HEK293 (cell line): ENCODE results near the gene C19orf12.

ENCODE experiments used
- CTCF ChIA-PET: fragments of 350-600 bp; formaldehyde crosslinking; extraction: SDS; loops from one replicate; lab custom pipeline; 2021; ENCODE audit warnings: antibody characterized with exemption; lab: Yijun Ruan, JAX
- POLR2A ChIA-PET: fragments of 300-600 bp; formaldehyde crosslinking; extraction: SDS; loops from one replicate; lab custom pipeline; 2020; ENCODE audit warnings: antibody characterized with exemption, inconsistent platforms; lab: Yijun Ruan, JAX
- H3K27ac ChIP-seq: fragments of 200-500 bp; sonication (Bioruptor generic); 2 replicates; pipeline ENCODE4 v1.5.1; 2014; ENCODE audit warnings: low read depth, low read length, control low read depth, inconsistent platforms; ENCODE audit errors: extremely low read depth
- H3K36me3 ChIP-seq, 2 experiments: fragments of 200-500 bp in 1 of 2; sonication (Bioruptor generic) in 1 of 2; 1 replicate in 1 of 2; 2 replicates in 1 of 2; pipeline ENCODE4 v1.5.1; 2014 to 2017; ENCODE audit warnings: inconsistent platforms in 2 of 2, low read length in 2 of 2; ENCODE audit not compliant: control insufficient read depth in 2 of 2, insufficient read depth in 1 of 2
- H3K4me1 ChIP-seq: fragments of 200-500 bp; sonication (Bioruptor generic); 2 replicates; pipeline ENCODE4 v1.5.1; 2014; ENCODE audit warnings: mild to moderate bottlenecking, low read length, inconsistent platforms; ENCODE audit not compliant: control insufficient read depth, insufficient read depth
- H3K4me3 ChIP-seq: 2 replicates; pipeline ENCODE4 v1.5.1; 2011; ENCODE audit warnings: low read depth, mild to moderate bottlenecking, control low read depth, low read length, moderate library complexity
- H3K9me3 ChIP-seq: fragments of 200-500 bp; sonication (Bioruptor generic); 2 replicates; pipeline ENCODE4 v1.5.1; 2014; ENCODE audit warnings: low read depth, low read length, inconsistent platforms; ENCODE audit not compliant: control insufficient read depth, insufficient read depth
- GLIS1 ChIP-seq: fragments of 450-650 bp; formaldehyde crosslinking; IDR thresholded peaks from 2 replicates; pipeline ENCODE4 v1.5.1; 2016; ENCODE audit warnings: missing biosample characterization, missing genetic modification characterization
- PBX3 ChIP-seq: sonication (generic); formaldehyde crosslinking; IDR thresholded peaks from 2 replicates; pipeline ENCODE4 v1.8.1; 2022; ENCODE audit warnings: mild to moderate bottlenecking, moderate library complexity, missing genetic modification reagents
- PRDM6 ChIP-seq: fragments of 450-650 bp; formaldehyde crosslinking; IDR thresholded peaks from 2 replicates; pipeline ENCODE4 v1.5.1; 2017; ENCODE audit warnings: missing biosample characterization, missing genetic modification characterization
- SCRT1 ChIP-seq: fragments of 450-650 bp; formaldehyde crosslinking; IDR thresholded peaks from 2 replicates; pipeline ENCODE4 v1.5.1; 2016; ENCODE audit warnings: missing biosample characterization, missing genetic modification characterization, borderline replicate concordance
- SCRT2 ChIP-seq: fragments of 450-650 bp; formaldehyde crosslinking; IDR thresholded peaks from 2 replicates; pipeline ENCODE4 v1.5.1; 2016; ENCODE audit warnings: missing biosample characterization, missing genetic modification characterization
- SP7 ChIP-seq: fragments of 450-650 bp; formaldehyde crosslinking; IDR thresholded peaks from 2 replicates; pipeline ENCODE4 v1.5.1; 2016; ENCODE audit warnings: missing biosample characterization, missing genetic modification characterization
- ZBTB10 ChIP-seq: fragments of 450-650 bp; formaldehyde crosslinking; IDR thresholded peaks from 2 replicates; pipeline ENCODE4 v1.5.1; 2016; ENCODE audit warnings: missing biosample characterization, missing genetic modification characterization
- ZBTB7A ChIP-seq: fragments of 450-650 bp; formaldehyde crosslinking; IDR thresholded peaks from 2 replicates; pipeline ENCODE4 v1.5.1; 2016; ENCODE audit warnings: low read depth, missing biosample characterization, missing genetic modification characterization
- ZEB2 ChIP-seq: fragments of 450-650 bp; formaldehyde crosslinking; IDR thresholded peaks from 2 replicates; pipeline ENCODE4 v1.5.1; 2016; ENCODE audit warnings: missing biosample characterization, missing genetic modification characterization
- ZNF112 ChIP-seq: fragments of 450-650 bp; formaldehyde crosslinking; IDR thresholded peaks from 2 replicates; pipeline ENCODE4 v1.5.0; 2017; ENCODE audit warnings: missing biosample characterization, missing genetic modification characterization
- ZNF138 ChIP-seq: fragments of 450-650 bp; formaldehyde crosslinking; IDR thresholded peaks from 2 replicates; pipeline ENCODE4 v1.5.1; 2016; ENCODE audit warnings: missing biosample characterization, missing genetic modification characterization, borderline replicate concordance
- ZNF350 ChIP-seq: fragments of 450-650 bp; formaldehyde crosslinking; IDR thresholded peaks from 2 replicates; pipeline ENCODE4 v1.5.0; 2017; ENCODE audit warnings: missing biosample characterization, mild to moderate bottlenecking, missing genetic modification characterization
- ZNF501 ChIP-seq: fragments of 450-650 bp; formaldehyde crosslinking; IDR thresholded peaks from 2 replicates; pipeline ENCODE4 v1.5.1; 2016; ENCODE audit warnings: missing biosample characterization, missing genetic modification characterization
- ZNF830 ChIP-seq: fragments of 450-650 bp; IDR thresholded peaks from 2 replicates; pipeline ENCODE4 v1.5.0; 2018; ENCODE audit warnings: missing biosample characterization, missing genetic modification characterization, low read depth, mild to moderate bottlenecking, moderate library complexity
- TF ChIP-seq, protein P1 (sequence below): fragments of 450-650 bp; formaldehyde crosslinking; IDR thresholded peaks from 2 replicates; pipeline ENCODE4 v1.5.1; 2016; ENCODE audit warnings: missing biosample characterization, missing genetic modification characterization
- TF ChIP-seq, protein P2 (sequence below): fragments of 450-650 bp; formaldehyde crosslinking; IDR thresholded peaks from 2 replicates; pipeline ENCODE4 v1.5.1; 2016; ENCODE audit warnings: missing biosample characterization, missing genetic modification characterization

Gene C19orf12

GRCh38 chr19:29724746-29725145, 9.7 kb upstream of the C19orf12 start (continued):
- TF ChIP-seq SP7 (tag by site-specific recombination) = no peak
- no peak for TF ChIP-seq ZEB2 (tag by site-specific recombination)
- TF ChIP-seq, protein P1, sequence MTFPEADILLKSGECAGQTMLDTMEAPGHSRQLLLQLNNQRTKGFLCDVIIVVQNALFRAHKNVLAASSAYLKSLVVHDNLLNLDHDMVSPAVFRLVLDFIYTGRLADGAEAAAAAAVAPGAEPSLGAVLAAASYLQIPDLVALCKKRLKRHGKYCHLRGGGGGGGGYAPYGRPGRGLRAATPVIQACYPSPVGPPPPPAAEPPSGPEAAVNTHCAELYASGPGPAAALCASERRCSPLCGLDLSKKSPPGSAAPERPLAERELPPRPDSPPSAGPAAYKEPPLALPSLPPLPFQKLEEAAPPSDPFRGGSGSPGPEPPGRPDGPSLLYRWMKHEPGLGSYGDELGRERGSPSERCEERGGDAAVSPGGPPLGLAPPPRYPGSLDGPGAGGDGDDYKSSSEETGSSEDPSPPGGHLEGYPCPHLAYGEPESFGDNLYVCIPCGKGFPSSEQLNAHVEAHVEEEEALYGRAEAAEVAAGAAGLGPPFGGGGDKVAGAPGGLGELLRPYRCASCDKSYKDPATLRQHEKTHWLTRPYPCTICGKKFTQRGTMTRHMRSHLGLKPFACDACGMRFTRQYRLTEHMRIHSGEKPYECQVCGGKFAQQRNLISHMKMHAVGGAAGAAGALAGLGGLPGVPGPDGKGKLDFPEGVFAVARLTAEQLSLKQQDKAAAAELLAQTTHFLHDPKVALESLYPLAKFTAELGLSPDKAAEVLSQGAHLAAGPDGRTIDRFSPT (tag by site-specific recombination) = no peak
- no peak for TF ChIP-seq ZBTB7A (tag by site-specific recombination)
- no peak for TF ChIP-seq SCRT2 (tag by site-specific recombination)
- TF ChIP-seq PBX3 (CRISPR knock-in tag) = no peak
- no peak for TF ChIP-seq ZNF830 (tag by site-specific recombination)
- no peak for TF ChIP-seq ZNF350 (tag by site-specific recombination)
- no peak for TF ChIP-seq ZNF138 (tag by site-specific recombination)
- TF ChIP-seq, all 188 proteins: peak for 0

DNA sequence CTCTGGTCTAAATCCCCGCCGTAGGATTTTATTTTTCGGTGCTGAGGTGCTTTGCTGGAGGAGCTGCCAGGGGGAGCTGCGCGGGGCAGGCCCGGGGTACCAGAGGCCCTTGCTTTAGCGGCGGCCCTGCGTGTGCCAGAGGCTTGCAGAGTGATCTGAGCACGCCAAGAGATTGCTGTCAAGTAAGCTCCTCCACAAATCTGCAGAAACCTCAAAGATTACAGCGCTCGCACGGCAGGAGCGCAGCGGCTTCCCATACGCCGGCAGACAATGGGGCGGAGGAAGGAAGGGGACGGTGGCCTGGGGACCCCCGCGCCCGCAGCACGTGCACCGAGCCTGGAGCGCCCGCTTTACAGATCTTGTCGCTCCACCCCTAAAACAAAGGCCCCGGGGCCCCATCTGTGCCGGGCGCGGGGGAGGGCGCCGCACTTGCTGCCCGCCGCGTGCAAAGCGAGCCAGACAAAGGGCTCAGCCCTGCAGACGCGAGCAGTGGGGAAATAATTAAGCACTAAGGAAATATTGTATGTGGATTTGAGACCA, 9.1 kb upstream of the C19orf12 start:
- Histone ChIP-seq H3K27ac (no peak overlapping the region), H3K4me1 (no peaks in the 10 kb centered on the region; the same call in 1 of the 2 replicates), H3K36me3 (no peaks in the 10 kb centered on the region), H3K9me3 (no peaks in the 10 kb centered on the region), H3K4me3 (no peak overlapping the region)
- ChIA-PET POLR2A (interaction anchor here (0.6 kb wide), 1 partner anchor 117 kb away, joined by 3 read pairs; no protein-coding TSS in a partner anchor), CTCF (interaction anchor here (4.5 to 7.3 kb wide), 2 partner anchors 8 to 114 kb away, joined by 13 to 101 read pairs; partner anchors contain the start of gene C19orf12)
- TF ChIP-seq GLIS1 (tag by site-specific recombination) (no peak), SCRT1 (tag by site-specific recombination) (no peak), ZBTB10 (tag by site-specific recombination) (no peak), ZNF112 (tag by site-specific recombination) (no peak), PRDM6 (tag by site-specific recombination) (no peak), ZNF501 (tag by site-specific recombination) (no peak)
- TF ChIP-seq, protein P2, sequence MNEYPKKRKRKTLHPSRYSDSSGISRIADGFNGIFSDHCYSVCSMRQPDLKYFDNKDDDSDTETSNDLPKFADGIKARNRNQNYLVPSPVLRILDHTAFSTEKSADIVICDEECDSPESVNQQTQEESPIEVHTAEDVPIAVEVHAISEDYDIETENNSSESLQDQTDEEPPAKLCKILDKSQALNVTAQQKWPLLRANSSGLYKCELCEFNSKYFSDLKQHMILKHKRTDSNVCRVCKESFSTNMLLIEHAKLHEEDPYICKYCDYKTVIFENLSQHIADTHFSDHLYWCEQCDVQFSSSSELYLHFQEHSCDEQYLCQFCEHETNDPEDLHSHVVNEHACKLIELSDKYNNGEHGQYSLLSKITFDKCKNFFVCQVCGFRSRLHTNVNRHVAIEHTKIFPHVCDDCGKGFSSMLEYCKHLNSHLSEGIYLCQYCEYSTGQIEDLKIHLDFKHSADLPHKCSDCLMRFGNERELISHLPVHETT (tag by site-specific recombination) = no peak
